SK-N-SH (cell line): ENCODE results near the gene NRBF2. TPM values are rescaled to one million over a fixed set of nuclear protein-coding genes. Genes with fewer than 3 reads are reported as not detected.

Experiments used
- ELF1 ChIP-seq: IDR thresholded peaks from 2 replicates; pipeline ENCODE4 v1.4.0; 2012
- EZH2phosphoT487 ChIP-seq: fragments of 200-600 bp; sonication (generic); IDR thresholded peaks from 2 replicates; pipeline ENCODE4 v1.6.1; 2017; ENCODE audit warnings: low read depth, mixed run types, mild to moderate bottlenecking, antibody characterized with exemption, moderate library complexity, borderline replicate concordance
- FOXM1 ChIP-seq: IDR thresholded peaks from 2 replicates; pipeline ENCODE4 v1.4.0; 2012; ENCODE audit warnings: low read depth, mild to moderate bottlenecking
- GATA2 ChIP-seq: sonication (generic); formaldehyde crosslinking; IDR thresholded peaks from 2 replicates; pipeline ENCODE4 v1.5.0; 2020; ENCODE audit warnings: mild to moderate bottlenecking, missing genetic modification reagents
- JUND ChIP-seq: IDR thresholded peaks from 2 replicates; pipeline ENCODE4 v1.4.0; 2012
- NRF1 ChIP-seq: IDR thresholded peaks from 2 replicates; pipeline ENCODE4 v1.6.1; 2012; ENCODE audit warnings: low read depth, mild to moderate bottlenecking, low read length
- RAD21 ChIP-seq: IDR thresholded peaks from 2 replicates; pipeline ENCODE4 v1.6.1; 2012; ENCODE audit warnings: mild to moderate bottlenecking, low read length
- RCOR1 ChIP-seq: fragments of 150-350 bp; IDR thresholded peaks from 2 replicates; pipeline ENCODE4 v1.6.1; 2017; ENCODE audit warnings: antibody characterized with exemption, low read length
- TAF1 ChIP-seq: IDR thresholded peaks from 2 replicates; pipeline ENCODE4 v1.6.1; 2012; ENCODE audit warnings: low read depth, mild to moderate bottlenecking, low read length, moderate library complexity, borderline replicate concordance
- TCF12 ChIP-seq: IDR thresholded peaks from 2 replicates; pipeline ENCODE4 v1.4.0; 2012
- polyA plus RNA-seq, 3 experiments: library from polyadenylated mRNA; depleted of rRNA; stranded (reverse); fragments of >200 nt; gene quantifications; 2 replicates each; pipeline ENCODE4 v1.2.3, GENCODE V29; 2012
- TF ChIP-seq, protein P1 (sequence below): IDR thresholded peaks from 2 replicates; pipeline ENCODE4 v1.4.0; 2012; ENCODE audit warnings: low read depth, borderline replicate concordance
- TF ChIP-seq, protein P2 (sequence below): fragments of 200-600 bp; sonication (generic); IDR thresholded peaks from 2 replicates; pipeline ENCODE4 v1.6.1; 2017; ENCODE audit warnings: antibody characterized with exemption, mild to moderate bottlenecking, moderate library complexity
- TF ChIP-seq, protein P3 (sequence below): IDR thresholded peaks from 2 replicates; pipeline ENCODE4; 2012
- TF ChIP-seq, protein P4 (sequence below): IDR thresholded peaks from 2 replicates; pipeline ENCODE4 v1.4.0; 2012; ENCODE audit warnings: low read depth
- TF ChIP-seq, protein P5 (sequence below): IDR thresholded peaks from 2 replicates; pipeline ENCODE4 v1.4.0; 2012; ENCODE audit warnings: low read depth, borderline replicate concordance
- TF ChIP-seq, protein P6 (sequence below): IDR thresholded peaks from 2 replicates; pipeline ENCODE4 v1.6.1; 2012; ENCODE audit warnings: mild to moderate bottlenecking, low read depth, low read length, moderate library complexity

NRBF2 gene
- polyA plus RNA-seq, 1 of the 3 experiments (the other 2 are of a cell fraction): 8.9 TPM

DNA sequence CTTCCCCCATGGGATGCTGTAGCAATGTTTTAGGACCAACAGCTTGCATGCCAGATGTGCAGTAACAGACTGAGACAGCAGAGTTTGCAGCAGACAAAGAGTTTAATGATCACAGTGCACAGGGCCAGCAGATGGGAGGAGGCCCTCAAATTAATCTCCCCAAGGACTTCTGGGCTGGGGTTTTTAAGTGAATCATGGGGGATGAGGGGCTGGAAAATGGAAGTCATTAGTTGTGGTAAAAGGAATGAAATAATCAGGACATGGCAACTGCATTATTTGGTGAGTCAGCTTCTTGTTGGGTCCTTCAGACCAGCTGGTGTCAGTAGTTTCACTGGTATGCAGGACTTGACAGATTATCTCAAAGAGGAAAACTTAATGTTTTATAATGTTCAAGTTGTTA is 12.6 kb upstream of the NRBF2 start (continued):
- TF ChIP-seq, protein P1, sequence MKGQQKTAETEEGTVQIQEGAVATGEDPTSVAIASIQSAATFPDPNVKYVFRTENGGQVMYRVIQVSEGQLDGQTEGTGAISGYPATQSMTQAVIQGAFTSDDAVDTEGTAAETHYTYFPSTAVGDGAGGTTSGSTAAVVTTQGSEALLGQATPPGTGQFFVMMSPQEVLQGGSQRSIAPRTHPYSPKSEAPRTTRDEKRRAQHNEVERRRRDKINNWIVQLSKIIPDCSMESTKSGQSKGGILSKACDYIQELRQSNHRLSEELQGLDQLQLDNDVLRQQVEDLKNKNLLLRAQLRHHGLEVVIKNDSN: no peak
- TF ChIP-seq TCF12 (peak; percentile 83), FOXM1 (no peak), TAF1 (no peak), EZH2phosphoT487 (no peak), GATA2 (CRISPR knock-in tag) (no peak), JUND (peak; percentile 59; the same call in 1 of the 2 replicates), RAD21 (no peak), NRF1 (no peak), ELF1 (no peak), RCOR1 (no peak)
- TF ChIP-seq, protein P2, sequence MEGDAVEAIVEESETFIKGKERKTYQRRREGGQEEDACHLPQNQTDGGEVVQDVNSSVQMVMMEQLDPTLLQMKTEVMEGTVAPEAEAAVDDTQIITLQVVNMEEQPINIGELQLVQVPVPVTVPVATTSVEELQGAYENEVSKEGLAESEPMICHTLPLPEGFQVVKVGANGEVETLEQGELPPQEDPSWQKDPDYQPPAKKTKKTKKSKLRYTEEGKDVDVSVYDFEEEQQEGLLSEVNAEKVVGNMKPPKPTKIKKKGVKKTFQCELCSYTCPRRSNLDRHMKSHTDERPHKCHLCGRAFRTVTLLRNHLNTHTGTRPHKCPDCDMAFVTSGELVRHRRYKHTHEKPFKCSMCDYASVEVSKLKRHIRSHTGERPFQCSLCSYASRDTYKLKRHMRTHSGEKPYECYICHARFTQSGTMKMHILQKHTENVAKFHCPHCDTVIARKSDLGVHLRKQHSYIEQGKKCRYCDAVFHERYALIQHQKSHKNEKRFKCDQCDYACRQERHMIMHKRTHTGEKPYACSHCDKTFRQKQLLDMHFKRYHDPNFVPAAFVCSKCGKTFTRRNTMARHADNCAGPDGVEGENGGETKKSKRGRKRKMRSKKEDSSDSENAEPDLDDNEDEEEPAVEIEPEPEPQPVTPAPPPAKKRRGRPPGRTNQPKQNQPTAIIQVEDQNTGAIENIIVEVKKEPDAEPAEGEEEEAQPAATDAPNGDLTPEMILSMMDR: no peak
- TF ChIP-seq, protein P3, sequence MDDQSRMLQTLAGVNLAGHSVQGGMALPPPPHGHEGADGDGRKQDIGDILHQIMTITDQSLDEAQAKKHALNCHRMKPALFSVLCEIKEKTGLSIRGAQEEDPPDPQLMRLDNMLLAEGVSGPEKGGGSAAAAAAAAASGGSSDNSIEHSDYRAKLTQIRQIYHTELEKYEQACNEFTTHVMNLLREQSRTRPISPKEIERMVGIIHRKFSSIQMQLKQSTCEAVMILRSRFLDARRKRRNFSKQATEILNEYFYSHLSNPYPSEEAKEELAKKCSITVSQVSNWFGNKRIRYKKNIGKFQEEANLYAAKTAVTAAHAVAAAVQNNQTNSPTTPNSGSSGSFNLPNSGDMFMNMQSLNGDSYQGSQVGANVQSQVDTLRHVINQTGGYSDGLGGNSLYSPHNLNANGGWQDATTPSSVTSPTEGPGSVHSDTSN: peak; percentile 64
- TF ChIP-seq, protein P4, sequence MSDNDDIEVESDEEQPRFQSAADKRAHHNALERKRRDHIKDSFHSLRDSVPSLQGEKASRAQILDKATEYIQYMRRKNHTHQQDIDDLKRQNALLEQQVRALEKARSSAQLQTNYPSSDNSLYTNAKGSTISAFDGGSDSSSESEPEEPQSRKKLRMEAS: no peak
- TF ChIP-seq, protein P5, sequence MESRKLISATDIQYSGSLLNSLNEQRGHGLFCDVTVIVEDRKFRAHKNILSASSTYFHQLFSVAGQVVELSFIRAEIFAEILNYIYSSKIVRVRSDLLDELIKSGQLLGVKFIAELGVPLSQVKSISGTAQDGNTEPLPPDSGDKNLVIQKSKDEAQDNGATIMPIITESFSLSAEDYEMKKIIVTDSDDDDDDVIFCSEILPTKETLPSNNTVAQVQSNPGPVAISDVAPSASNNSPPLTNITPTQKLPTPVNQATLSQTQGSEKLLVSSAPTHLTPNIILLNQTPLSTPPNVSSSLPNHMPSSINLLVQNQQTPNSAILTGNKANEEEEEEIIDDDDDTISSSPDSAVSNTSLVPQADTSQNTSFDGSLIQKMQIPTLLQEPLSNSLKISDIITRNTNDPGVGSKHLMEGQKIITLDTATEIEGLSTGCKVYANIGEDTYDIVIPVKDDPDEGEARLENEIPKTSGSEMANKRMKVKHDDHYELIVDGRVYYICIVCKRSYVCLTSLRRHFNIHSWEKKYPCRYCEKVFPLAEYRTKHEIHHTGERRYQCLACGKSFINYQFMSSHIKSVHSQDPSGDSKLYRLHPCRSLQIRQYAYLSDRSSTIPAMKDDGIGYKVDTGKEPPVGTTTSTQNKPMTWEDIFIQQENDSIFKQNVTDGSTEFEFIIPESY: no peak
- TF ChIP-seq, protein P6, sequence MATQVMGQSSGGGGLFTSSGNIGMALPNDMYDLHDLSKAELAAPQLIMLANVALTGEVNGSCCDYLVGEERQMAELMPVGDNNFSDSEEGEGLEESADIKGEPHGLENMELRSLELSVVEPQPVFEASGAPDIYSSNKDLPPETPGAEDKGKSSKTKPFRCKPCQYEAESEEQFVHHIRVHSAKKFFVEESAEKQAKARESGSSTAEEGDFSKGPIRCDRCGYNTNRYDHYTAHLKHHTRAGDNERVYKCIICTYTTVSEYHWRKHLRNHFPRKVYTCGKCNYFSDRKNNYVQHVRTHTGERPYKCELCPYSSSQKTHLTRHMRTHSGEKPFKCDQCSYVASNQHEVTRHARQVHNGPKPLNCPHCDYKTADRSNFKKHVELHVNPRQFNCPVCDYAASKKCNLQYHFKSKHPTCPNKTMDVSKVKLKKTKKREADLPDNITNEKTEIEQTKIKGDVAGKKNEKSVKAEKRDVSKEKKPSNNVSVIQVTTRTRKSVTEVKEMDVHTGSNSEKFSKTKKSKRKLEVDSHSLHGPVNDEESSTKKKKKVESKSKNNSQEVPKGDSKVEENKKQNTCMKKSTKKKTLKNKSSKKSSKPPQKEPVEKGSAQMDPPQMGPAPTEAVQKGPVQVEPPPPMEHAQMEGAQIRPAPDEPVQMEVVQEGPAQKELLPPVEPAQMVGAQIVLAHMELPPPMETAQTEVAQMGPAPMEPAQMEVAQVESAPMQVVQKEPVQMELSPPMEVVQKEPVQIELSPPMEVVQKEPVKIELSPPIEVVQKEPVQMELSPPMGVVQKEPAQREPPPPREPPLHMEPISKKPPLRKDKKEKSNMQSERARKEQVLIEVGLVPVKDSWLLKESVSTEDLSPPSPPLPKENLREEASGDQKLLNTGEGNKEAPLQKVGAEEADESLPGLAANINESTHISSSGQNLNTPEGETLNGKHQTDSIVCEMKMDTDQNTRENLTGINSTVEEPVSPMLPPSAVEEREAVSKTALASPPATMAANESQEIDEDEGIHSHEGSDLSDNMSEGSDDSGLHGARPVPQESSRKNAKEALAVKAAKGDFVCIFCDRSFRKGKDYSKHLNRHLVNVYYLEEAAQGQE: no peak
